ENCODE data around the gene FAM241B. TPM values are rescaled to one million over a fixed set of nuclear protein-coding genes. Genes with fewer than 3 reads are reported as not detected.

FAM241B gene
- total RNA-seq, 1 donor from 2014 or later, result 12.5 TPM

DNA sequence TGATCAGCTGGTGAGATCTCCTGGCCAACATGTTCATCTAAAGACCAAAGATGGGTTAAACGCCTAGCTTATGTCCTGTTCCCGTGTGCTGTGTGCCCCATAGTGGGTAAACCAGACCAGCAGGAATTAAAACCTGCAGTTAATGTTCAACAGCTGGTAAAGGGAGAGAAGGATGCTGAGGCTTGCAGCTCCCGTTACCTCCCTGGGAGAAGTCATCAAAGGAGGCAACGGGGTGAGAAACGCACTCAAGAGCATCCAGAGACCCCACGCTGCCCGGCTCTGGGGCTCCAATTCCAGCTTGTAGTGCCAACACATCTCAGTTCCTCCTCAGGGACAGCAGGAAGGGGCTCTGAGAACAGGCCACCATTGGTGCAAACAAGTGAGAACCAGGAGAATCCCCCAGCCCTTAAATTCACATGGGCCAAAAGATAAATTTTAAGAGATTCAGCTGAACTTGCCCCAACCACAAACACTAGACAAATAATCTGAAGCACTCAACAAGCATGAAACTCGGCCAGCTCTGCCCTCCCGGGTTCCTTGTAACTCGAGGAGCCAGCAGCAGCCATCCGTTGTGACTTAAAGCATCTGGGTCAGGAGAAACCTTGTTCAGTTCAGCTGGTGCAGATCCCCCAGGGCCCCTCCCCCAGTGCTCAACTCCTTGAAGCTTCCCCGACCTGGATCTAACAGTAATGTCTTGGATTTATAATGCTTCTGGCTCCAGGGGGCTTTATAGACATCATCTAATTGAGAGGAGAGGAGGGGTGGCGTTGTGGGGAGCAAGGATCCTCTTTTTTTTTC, 29.4 kb downstream of the FAM241B start:
- Mint-ChIP-seq H3K27ac (ENCODE audit: unreplicated experiment) (no peak overlapping the region), H3K9me3 (no peaks in the 10 kb centered on the region), H3K27me3 (ENCODE audit: low read depth) (no peaks in the 10 kb centered on the region), H3K4me3 (no peak overlapping the region), H3K4me1 (peaks cover 9% of the 10 kb centered on the region), H3K36me3 (ENCODE audit: low read depth) (no peaks in the 10 kb centered on the region)
- no peak for DNase-seq (ENCODE audit: low read depth, low spot score)
- TF ChIP-seq, protein P1, sequence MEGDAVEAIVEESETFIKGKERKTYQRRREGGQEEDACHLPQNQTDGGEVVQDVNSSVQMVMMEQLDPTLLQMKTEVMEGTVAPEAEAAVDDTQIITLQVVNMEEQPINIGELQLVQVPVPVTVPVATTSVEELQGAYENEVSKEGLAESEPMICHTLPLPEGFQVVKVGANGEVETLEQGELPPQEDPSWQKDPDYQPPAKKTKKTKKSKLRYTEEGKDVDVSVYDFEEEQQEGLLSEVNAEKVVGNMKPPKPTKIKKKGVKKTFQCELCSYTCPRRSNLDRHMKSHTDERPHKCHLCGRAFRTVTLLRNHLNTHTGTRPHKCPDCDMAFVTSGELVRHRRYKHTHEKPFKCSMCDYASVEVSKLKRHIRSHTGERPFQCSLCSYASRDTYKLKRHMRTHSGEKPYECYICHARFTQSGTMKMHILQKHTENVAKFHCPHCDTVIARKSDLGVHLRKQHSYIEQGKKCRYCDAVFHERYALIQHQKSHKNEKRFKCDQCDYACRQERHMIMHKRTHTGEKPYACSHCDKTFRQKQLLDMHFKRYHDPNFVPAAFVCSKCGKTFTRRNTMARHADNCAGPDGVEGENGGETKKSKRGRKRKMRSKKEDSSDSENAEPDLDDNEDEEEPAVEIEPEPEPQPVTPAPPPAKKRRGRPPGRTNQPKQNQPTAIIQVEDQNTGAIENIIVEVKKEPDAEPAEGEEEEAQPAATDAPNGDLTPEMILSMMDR (conservative IDR thresholded peaks at IDR 0.05), result no peak

DNA sequence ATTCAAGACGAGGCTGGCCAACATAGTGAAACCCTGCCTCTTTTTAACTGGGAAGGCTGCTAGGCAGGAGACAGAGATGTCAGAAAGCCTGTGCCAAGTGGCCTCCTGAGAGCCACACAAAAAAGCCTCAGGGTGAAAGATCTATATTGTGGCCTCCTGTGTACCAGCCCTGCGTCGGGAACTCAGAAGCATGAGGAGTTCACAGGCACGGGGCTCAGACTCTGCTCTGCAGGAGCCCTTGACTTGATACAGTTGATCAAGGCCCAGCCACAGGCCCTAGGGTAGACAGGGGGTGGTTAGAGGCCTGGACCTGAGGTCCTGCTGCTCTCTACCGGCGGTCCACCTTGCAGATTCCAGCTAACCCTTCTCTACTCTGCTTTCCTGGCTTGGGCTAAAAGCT, 30.2 kb downstream of the FAM241B start:
- peaks cover 9% of the 10 kb centered on the region for H3K4me1 Mint-ChIP-seq

DNA sequence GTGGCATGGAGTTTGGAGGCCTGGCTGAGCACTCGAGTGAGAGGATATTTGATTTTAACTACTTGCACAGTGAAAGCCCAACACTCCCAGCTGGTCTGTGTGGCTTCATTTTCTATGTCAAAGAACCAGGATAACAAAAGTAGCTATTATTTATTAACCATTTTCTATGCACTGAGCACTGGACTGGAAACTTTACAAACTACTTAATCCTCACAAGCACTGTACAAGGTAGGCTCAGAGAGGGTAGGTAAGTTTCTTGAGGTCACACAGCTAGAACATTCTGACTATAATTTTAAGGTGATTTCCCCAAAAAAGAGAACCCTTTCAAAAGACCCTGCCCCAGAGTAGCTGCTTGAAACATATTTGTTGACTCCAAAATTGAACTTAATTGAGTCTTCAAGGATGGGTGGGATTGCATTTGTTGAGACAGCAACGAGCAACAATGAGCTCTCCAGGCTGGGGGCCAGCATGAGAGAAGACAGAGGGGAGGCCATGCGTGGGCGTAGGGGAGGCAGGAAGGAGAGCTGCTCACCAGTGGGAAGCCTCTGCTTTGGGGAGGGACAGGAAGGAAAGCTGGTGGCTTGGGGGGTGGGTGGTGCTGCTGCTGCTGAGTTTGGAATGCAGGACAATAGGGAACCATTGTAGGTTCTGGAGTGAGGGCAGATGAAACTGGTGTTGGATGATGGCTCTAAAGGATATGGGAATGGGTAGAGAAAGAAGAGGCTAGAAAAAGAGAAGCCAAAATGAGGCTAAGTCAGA, 31.5 kb downstream of the FAM241B start:
- Mint-ChIP-seq H3K27me3 (ENCODE audit: low read depth) (no peaks in the 10 kb centered on the region), H3K36me3 (ENCODE audit: low read depth) (no peaks in the 10 kb centered on the region), H3K4me3 (no peak overlapping the region), H3K4me1 (peaks cover 9% of the 10 kb centered on the region), H3K9me3 (no peaks in the 10 kb centered on the region), H3K27ac (ENCODE audit: unreplicated experiment) (no peak overlapping the region)
- DNase-seq (ENCODE audit: low read depth, low spot score), result no peak
- TF ChIP-seq, protein P1 (conservative IDR thresholded peaks at IDR 0.05), result no peak

More for the DNA sequence above, 30.2 kb downstream of the FAM241B start:
- Mint-ChIP-seq H3K9me3 (no peaks in the 10 kb centered on the region), H3K4me3 (no peak overlapping the region), H3K27me3 (ENCODE audit: low read depth) (no peaks in the 10 kb centered on the region), H3K36me3 (ENCODE audit: low read depth) (no peaks in the 10 kb centered on the region), H3K27ac (ENCODE audit: unreplicated experiment) (no peak overlapping the region)
- DNase-seq (ENCODE audit: low read depth, low spot score), result no peak
- TF ChIP-seq, protein P1 (conservative IDR thresholded peaks at IDR 0.05), result no peak

DNA sequence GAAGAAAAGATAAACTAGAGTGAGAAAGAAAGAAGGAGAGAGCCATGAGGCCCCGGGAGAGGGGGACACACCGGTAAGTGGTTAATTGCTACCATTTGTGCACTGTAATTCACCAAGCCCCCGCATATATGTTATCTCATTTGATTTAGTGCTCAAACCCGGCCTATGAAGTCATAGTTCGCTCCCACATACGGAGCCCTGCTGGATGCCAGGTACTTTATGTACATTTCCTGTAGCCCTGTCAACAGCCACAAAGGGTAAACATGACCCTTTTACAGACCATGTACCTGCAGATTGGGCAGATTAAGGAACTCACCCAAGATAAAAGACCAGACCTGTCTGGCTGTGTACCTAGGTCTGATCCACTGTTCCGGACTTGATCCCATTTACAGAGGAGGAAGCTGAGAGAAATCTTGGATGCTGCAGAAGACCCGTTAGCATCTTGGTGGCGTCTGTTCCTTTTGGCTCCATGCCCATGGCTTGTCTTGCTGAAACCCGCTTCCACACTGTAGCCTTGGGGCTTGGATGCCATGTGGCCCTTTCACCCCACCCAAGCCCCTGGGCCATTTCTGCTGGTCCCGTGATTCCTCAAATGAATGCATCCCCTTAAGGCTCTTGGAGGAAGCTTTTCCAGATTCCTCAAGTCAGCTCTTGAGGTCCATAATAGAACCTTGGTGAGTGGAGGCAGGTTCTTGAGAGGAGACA, 32.3 kb downstream of the FAM241B start:
- Mint-ChIP-seq H3K4me3 (no peak overlapping the region), H3K27ac (ENCODE audit: unreplicated experiment) (peak overlapping the region; percentile 67), H3K36me3 (ENCODE audit: low read depth) (no peaks in the 10 kb centered on the region), H3K4me1 (peaks cover 9% of the 10 kb centered on the region), H3K9me3 (no peaks in the 10 kb centered on the region), H3K27me3 (ENCODE audit: low read depth) (no peaks in the 10 kb centered on the region)
- TF ChIP-seq, protein P1 (conservative IDR thresholded peaks at IDR 0.05), result no peak
- DNase-seq (ENCODE audit: low read depth, low spot score), result no peak

DNA sequence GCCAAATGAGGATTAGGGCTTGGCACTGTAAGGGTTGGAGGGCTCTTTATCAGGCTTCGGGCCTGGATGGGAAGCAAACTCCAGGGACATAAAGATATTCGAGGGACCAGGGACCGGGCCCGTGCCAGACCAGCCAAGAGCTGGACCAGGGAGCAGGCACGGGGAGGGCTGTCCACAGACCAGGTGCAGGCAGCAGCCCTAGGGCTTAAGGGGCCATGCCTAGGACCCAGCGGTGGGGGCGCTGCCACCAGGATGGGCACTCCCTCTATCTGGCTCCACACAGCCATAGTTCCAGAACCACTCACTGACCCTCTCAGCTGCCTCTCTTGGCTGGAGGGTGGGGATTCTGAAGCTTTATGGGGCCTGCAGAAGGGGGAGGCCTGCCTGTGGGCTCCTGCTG, 32.9 kb downstream of the FAM241B start:
- no peak overlapping the region for H3K4me3 Mint-ChIP-seq
- no peaks in the 10 kb centered on the region for H3K9me3 Mint-ChIP-seq
- H3K4me1 Mint-ChIP-seq, result peaks cover 9% of the 10 kb centered on the region
- no peaks in the 10 kb centered on the region for H3K27me3 Mint-ChIP-seq (ENCODE audit: low read depth)
- DNase-seq (ENCODE audit: low read depth, low spot score), result no peak
- peak overlapping the region; percentile 67 for H3K27ac Mint-ChIP-seq (ENCODE audit: unreplicated experiment)
- H3K36me3 Mint-ChIP-seq (ENCODE audit: low read depth), result no peaks in the 10 kb centered on the region
- TF ChIP-seq, protein P1 (conservative IDR thresholded peaks at IDR 0.05), result no peak
